K562 (cell line): Measurements from ENCODE around the gene BAMBI.

Experiments
- ATF7 ChIP-seq: fragments of 450-650 bp; IDR thresholded peaks from 2 replicates; pipeline ENCODE4 v1.7.1; 2014; ENCODE audit warnings: mild to moderate bottlenecking, moderate library complexity
- C11orf30 ChIP-seq: fragments of 450-650 bp; IDR thresholded peaks from 2 replicates; pipeline ENCODE4 v1.6.1; 2016; ENCODE audit warnings: low read depth, mild to moderate bottlenecking
- CBX8 ChIP-seq: fragments of 200-600 bp; sonication (generic); IDR thresholded peaks from 2 replicates; pipeline ENCODE4 v1.6.1; 2012; ENCODE audit warnings: borderline replicate concordance, mixed run types, low read depth, mild to moderate bottlenecking, moderate library complexity, mixed read lengths, low read length, control low read depth, inconsistent platforms; ENCODE audit not compliant: poor library complexity, severe bottlenecking; ENCODE audit errors: extremely low read depth
- POLR2AphosphoS2 ChIP-seq: IDR thresholded peaks from 2 replicates; pipeline ENCODE4 v1.6.1; 2012; ENCODE audit warnings: low read length, improper control_type of control experiment
- RB1 ChIP-seq: fragments of 450-650 bp; IDR thresholded peaks from 2 replicates; pipeline ENCODE4 v1.6.1; 2017; ENCODE audit warnings: low read depth, mild to moderate bottlenecking
- ZNF408 ChIP-seq: fragments of 250-450 bp; sonication (Bioruptor Pico); IDR thresholded peaks from 2 replicates; pipeline ENCODE4 v1.4.0; 2020; ENCODE audit warnings: low read depth, mild to moderate bottlenecking, moderate library complexity
- ZNF445 ChIP-seq: fragments of 250-450 bp; sonication (Bioruptor Pico); IDR thresholded peaks from 2 replicates; pipeline ENCODE4 v1.4.0; 2020; ENCODE audit warnings: low read depth, mild to moderate bottlenecking, moderate library complexity
- TF ChIP-seq, protein P1 (sequence below): sonication (generic); formaldehyde crosslinking; IDR thresholded peaks from 2 replicates; pipeline ENCODE4 v1.8.1; 2023; ENCODE audit warnings: mild to moderate bottlenecking, missing genetic modification reagents, moderate library complexity
- TF ChIP-seq, protein P2 (sequence below): sonication (generic); formaldehyde crosslinking; IDR thresholded peaks from 2 replicates; pipeline ENCODE4 v1.9.0; 2022; ENCODE audit warnings: mild to moderate bottlenecking, missing genetic modification reagents
- TF ChIP-seq, protein P3 (sequence below), 3 experiments: IDR thresholded peaks in 2 of 3; conservative IDR thresholded peaks in 1 of 3; 2 replicates each; pipeline ENCODE4 v1.5.1; 2011 to 2012; ENCODE audit warnings: low read length in 3 of 3, mild to moderate bottlenecking in 3 of 3, control low read depth in 2 of 3, improper control_type of control experiment in 1 of 3, inconsistent platforms in 1 of 3, low read depth in 1 of 3, mixed read lengths in 1 of 3, moderate library complexity in 1 of 3; ENCODE audit not compliant: insufficient read depth in 2 of 3

DNA sequence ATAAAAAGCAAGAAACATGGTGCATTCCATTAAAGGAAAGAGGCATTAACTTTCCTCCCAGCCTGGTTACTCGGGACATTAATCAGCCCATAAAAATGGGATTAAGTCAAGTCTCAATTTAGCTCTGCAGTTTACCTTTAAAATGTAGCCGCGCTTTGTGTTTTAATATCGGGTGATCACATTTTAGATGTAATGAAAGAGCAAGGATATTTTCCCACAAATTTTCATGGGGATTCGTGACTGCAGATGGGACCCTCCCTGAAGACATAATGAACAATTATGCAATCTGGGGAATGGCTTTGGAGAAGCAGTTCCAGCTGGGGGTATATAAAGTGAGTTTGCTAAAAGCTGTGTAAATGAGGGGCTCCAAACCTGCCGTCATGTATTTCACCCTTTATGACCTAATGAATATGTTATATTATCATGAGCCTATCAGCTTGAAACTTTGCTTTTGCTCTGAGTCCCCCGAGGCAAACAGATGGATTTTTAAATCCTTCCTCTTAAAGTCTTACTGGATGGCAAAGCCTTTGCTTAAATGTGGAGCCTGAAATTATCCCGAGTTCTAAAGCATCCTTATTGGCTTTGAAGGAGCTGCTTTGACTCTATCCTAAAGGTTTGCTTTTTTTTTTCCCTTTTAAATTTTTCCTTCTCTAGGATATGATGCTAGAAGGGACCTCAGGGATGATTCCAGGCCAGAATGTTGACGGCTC is 31.8 kb downstream of the BAMBI start:
- TF ChIP-seq CBX8 (no peak), ZNF408 (CRISPR knock-in tag) (no peak), ZNF445 (CRISPR knock-in tag) (no peak), ATF7 (no peak), RB1 (no peak), C11orf30 (no peak), POLR2AphosphoS2 (no peak)
- TF ChIP-seq, protein P1, sequence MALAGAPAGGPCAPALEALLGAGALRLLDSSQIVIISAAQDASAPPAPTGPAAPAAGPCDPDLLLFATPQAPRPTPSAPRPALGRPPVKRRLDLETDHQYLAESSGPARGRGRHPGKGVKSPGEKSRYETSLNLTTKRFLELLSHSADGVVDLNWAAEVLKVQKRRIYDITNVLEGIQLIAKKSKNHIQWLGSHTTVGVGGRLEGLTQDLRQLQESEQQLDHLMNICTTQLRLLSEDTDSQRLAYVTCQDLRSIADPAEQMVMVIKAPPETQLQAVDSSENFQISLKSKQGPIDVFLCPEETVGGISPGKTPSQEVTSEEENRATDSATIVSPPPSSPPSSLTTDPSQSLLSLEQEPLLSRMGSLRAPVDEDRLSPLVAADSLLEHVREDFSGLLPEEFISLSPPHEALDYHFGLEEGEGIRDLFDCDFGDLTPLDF (CRISPR knock-in tag): no peak
- TF ChIP-seq, protein P2, sequence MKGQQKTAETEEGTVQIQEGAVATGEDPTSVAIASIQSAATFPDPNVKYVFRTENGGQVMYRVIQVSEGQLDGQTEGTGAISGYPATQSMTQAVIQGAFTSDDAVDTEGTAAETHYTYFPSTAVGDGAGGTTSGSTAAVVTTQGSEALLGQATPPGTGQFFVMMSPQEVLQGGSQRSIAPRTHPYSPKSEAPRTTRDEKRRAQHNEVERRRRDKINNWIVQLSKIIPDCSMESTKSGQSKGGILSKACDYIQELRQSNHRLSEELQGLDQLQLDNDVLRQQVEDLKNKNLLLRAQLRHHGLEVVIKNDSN (CRISPR knock-in tag): no peak
- TF ChIP-seq, protein P3, sequence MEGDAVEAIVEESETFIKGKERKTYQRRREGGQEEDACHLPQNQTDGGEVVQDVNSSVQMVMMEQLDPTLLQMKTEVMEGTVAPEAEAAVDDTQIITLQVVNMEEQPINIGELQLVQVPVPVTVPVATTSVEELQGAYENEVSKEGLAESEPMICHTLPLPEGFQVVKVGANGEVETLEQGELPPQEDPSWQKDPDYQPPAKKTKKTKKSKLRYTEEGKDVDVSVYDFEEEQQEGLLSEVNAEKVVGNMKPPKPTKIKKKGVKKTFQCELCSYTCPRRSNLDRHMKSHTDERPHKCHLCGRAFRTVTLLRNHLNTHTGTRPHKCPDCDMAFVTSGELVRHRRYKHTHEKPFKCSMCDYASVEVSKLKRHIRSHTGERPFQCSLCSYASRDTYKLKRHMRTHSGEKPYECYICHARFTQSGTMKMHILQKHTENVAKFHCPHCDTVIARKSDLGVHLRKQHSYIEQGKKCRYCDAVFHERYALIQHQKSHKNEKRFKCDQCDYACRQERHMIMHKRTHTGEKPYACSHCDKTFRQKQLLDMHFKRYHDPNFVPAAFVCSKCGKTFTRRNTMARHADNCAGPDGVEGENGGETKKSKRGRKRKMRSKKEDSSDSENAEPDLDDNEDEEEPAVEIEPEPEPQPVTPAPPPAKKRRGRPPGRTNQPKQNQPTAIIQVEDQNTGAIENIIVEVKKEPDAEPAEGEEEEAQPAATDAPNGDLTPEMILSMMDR (IDR thresholded peaks at IDR 0.05 in 2 of 3, conservative IDR thresholded peaks at IDR 0.05 in 1 of 3; ENCODE audit: insufficient read depth in 2 of 3, low read depth in 1 of 3, low read length in 3 of 3): no peak
